Adipocyte (in vitro differentiated cells): Measurements from ENCODE around the gene COL25A1.

Source experiments
- DNase-seq: peaks from one replicate; pipeline ENCODE4 v3.0.0-alpha.2; 2015; ENCODE audit warnings: low read depth
- H3K27me3 ChIP-seq: replicated peaks from 2 replicates; pipeline ENCODE4 v1.7.0; 2013; ENCODE audit warnings: mild to moderate bottlenecking, low read length, moderate library complexity; ENCODE audit not compliant: control insufficient read depth, insufficient read depth
- H3K36me3 ChIP-seq: 2 replicates; pipeline ENCODE4 v1.7.0; 2013; ENCODE audit warnings: low read length, mild to moderate bottlenecking, moderate library complexity; ENCODE audit not compliant: control insufficient read depth, insufficient read depth, severe bottlenecking
- H3K4me1 ChIP-seq: 2 replicates; pipeline ENCODE4 v1.7.0; 2013; ENCODE audit warnings: mild to moderate bottlenecking, low read length, moderate library complexity; ENCODE audit not compliant: control insufficient read depth, insufficient read depth
- H3K4me3 ChIP-seq: 2 replicates; pipeline ENCODE4 v1.7.0; 2013; ENCODE audit warnings: mild to moderate bottlenecking, low read length, moderate library complexity
- H3K9ac ChIP-seq: 2 replicates; pipeline ENCODE4 v1.7.0; 2013; ENCODE audit warnings: mild to moderate bottlenecking, low read length, moderate library complexity
- H3K9me3 ChIP-seq: 2 replicates; pipeline ENCODE4 v1.7.0; 2013; ENCODE audit warnings: mild to moderate bottlenecking, low read length, moderate library complexity; ENCODE audit not compliant: control insufficient read depth

Gene COL25A1

GRCh38 chr4:109243871-109244270 is 58.6 kb downstream of the COL25A1 start:
- H3K27me3 ChIP-seq, result no peaks in the 10 kb centered on the region
- H3K36me3 ChIP-seq, result no peaks in the 10 kb centered on the region
- H3K9ac ChIP-seq, result no peak overlapping the region
- no peaks in the 10 kb centered on the region for H3K9me3 ChIP-seq
- H3K4me3 ChIP-seq, result no peak overlapping the region
- no peaks in the 10 kb centered on the region for H3K4me1 ChIP-seq
- DNase-seq, result no peak

DNA sequence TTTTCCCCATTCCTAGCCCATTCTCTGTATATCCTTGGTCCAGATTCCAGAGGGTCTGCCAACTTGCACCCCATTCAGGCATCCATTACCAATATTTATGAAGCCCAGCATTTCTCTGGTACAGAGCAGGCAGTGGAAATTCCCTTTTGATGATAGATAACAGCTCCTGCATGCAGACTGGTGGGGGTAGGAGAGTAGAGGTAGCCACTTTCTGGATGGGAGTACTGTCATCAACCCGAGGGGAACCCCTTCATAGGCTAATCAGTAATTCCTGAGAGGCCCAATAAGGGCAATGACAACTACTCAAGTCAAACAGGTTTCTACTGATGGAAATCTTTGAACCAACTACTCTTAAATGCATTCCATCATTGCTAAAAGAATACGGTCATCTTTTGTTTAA is 63.7 kb downstream of the COL25A1 start:
- H3K9ac ChIP-seq, result no peak overlapping the region
- DNase-seq, result no peak
- no peaks in the 10 kb centered on the region for H3K4me1 ChIP-seq
- no peaks in the 10 kb centered on the region for H3K9me3 ChIP-seq
- H3K4me3 ChIP-seq, result no peak overlapping the region
- no peaks in the 10 kb centered on the region for H3K36me3 ChIP-seq
- no peaks in the 10 kb centered on the region for H3K27me3 ChIP-seq

DNA sequence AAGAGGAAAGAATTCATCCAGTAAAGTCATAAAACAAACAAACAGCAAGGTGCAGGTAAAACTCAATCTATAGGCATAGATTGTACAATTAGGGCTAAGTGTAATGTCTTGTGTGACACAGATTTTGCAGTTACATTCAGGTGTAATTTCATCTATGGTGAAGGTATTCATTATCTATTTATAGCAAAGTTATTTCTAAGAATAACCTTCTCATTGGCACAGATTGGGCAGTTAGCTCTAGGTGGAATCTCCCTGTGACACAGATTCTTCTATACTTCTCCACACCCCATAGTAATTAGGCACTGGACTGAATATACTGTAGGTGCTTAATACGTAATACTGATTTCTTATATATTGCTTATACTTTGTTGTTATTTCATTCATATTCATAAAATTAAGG is 66.8 kb downstream of the COL25A1 start:
- peaks cover 6% of the 10 kb centered on the region for H3K4me1 ChIP-seq
- H3K36me3 ChIP-seq, result no peaks in the 10 kb centered on the region
- no peak overlapping the region for H3K9ac ChIP-seq
- no peak overlapping the region for H3K4me3 ChIP-seq
- no peaks in the 10 kb centered on the region for H3K9me3 ChIP-seq
- no peak for DNase-seq
- no peaks in the 10 kb centered on the region for H3K27me3 ChIP-seq

DNA sequence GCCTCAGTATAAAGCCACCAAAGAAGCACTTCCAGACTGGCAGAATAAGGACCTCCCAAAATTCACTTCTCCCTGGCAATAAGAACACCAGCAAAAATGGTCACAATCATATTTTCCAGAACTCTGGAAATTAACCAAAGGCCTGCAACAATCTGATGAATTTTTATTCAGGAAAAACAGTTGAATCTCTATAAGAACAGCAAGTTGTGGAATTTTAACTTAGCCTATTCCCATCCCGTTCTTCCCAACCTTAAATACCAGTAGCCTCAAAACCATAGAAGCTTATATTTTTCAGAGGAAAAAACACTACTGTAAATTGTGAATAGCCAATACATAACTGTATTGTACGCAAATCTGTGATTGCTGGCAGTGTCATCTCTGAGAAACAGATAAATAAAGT is 67.9 kb downstream of the COL25A1 start:
- Histone ChIP-seq H3K9me3 (no peaks in the 10 kb centered on the region), H3K27me3 (no peaks in the 10 kb centered on the region)
- no peak for DNase-seq

DNA sequence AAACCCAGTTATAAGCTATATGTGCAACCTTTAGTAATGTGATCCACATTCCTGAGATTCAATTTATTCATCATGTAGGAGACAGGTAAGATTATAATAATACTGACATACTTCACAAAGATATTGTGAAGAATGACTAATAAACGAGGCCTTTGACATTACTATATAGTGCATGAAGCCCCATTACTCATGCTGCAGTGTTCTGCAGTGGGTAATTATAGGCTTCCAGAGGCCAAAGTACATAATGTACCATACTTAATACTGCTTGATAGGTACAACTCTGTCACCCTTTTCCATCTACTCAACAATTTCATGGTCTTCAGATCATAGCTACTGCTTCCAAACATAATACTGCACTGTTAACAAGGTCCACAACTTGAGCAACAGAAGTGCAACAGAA is 68.9 kb downstream of the COL25A1 start:
- Histone ChIP-seq H3K36me3 (no peaks in the 10 kb centered on the region), H3K9me3 (no peaks in the 10 kb centered on the region), H3K4me1 (peaks cover 6% of the 10 kb centered on the region), H3K27me3 (no peaks in the 10 kb centered on the region), H3K9ac (no peak overlapping the region), H3K4me3 (no peak overlapping the region)
- no peak for DNase-seq

More for the DNA sequence above, 67.9 kb downstream of the COL25A1 start:
- Histone ChIP-seq H3K36me3 (no peaks in the 10 kb centered on the region), H3K4me3 (no peak overlapping the region), H3K9ac (no peak overlapping the region), H3K4me1 (peaks cover 6% of the 10 kb centered on the region)

GRCh38 chr4:109232681-109233080 is 69.8 kb downstream of the COL25A1 start:
- H3K9ac ChIP-seq, result no peak overlapping the region
- H3K27me3 ChIP-seq, result no peaks in the 10 kb centered on the region
- no peaks in the 10 kb centered on the region for H3K36me3 ChIP-seq
- no peak overlapping the region for H3K4me3 ChIP-seq
- DNase-seq, result no peak
- no peaks in the 10 kb centered on the region for H3K9me3 ChIP-seq
- peaks cover 6% of the 10 kb centered on the region for H3K4me1 ChIP-seq

DNA sequence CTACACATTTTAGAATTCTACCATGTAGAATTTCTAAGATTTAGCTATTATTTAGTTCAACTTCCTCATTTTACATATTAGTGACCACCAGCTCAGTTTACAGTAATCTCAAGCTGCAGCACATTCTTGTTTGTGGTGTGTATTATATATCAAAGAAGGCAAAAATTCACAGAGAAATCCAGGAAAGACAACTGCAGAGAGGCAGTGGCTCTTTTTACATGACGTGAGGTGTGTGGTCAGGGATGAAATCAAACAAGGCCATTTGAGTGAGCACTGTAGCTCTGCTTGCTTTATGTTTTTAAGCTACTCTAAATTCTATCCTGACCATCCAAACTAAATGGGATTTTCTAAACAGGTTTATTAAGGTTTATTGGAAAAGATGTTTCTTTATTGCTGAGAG is 71.1 kb downstream of the COL25A1 start:
- no peak for DNase-seq

DNA sequence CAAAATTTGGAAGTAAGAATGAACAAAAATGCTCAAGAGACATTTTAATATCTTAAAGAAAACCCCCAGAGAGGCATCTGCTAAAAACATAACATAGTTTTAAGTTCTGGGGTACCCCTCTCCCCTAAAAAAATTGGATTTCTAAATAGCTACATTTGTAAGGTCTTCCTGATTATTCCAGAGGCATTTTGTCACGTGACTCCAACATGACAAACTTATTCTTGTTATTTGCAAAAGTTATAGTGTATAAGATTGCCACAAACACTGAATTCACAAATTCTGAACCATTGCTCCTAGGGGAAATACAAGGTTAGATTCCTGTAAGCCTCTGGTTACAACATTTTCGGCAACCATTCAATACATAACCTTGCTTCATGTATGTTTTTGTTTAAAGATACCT is 73.4 kb downstream of the COL25A1 start:
- Histone ChIP-seq H3K27me3 (no peaks in the 10 kb centered on the region), H3K36me3 (no peaks in the 10 kb centered on the region), H3K4me1 (peaks cover 6% of the 10 kb centered on the region), H3K9me3 (no peaks in the 10 kb centered on the region), H3K9ac (no peak overlapping the region), H3K4me3 (no peak overlapping the region)
- DNase-seq, result no peak

More for the DNA sequence above, 71.1 kb downstream of the COL25A1 start:
- H3K4me1 ChIP-seq, result peaks cover 6% of the 10 kb centered on the region
- H3K36me3 ChIP-seq, result no peaks in the 10 kb centered on the region
- H3K27me3 ChIP-seq, result no peaks in the 10 kb centered on the region
- H3K4me3 ChIP-seq, result no peak overlapping the region
- H3K9me3 ChIP-seq, result no peaks in the 10 kb centered on the region
- no peak overlapping the region for H3K9ac ChIP-seq

DNA sequence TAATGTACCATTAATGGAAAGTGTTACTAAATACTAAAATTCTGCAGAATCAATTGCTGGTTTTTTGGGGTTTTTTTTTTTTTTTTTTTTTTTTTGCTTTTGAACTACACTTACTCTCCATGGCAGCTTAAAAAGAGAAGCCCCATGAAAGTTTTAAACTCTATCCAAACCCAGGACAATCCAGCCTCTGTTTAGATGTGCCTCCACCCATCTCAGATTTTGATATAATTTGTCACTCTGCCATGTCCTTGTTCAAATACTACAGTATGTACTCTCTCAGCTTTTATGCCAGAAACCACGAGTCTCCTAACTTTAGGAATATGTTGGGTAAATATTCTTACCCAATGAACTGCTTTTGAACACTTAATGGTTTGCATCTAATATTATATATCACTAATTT is 84.2 kb downstream of the COL25A1 start:
- peaks cover 13% of the 10 kb centered on the region for H3K4me1 ChIP-seq
- H3K9me3 ChIP-seq, result no peaks in the 10 kb centered on the region

GRCh38 chr4:109216085-109216696 is 86.3 kb downstream of the COL25A1 start:
- H3K27me3 ChIP-seq, result no peaks in the 10 kb centered on the region

More for the DNA sequence above, 84.2 kb downstream of the COL25A1 start:
- Histone ChIP-seq H3K4me3 (no peak overlapping the region), H3K27me3 (no peaks in the 10 kb centered on the region), H3K36me3 (no peaks in the 10 kb centered on the region), H3K9ac (no peak overlapping the region)
- DNase-seq, result no peak

DNA sequence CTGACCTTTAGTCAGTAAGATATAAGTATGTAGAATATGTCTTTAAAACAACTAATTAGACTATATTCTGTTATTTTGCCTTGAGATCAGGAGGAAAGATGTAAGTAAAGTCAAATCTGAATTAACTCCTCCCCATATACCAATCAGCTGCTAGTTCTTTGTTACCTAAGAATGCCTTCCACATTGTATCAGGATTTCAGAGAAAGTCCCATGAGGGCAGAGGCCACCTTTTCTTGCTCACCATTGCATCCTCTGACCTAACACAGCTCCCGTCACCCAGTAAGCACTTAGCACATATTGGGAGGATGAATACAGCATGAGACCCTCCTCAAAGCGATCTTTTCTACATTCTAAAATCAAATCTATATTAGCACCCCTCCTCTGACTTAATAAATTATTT is 87.0 kb downstream of the COL25A1 start:
- H3K36me3 ChIP-seq, result no peaks in the 10 kb centered on the region
- H3K4me1 ChIP-seq, result peaks cover 13% of the 10 kb centered on the region
- no peaks in the 10 kb centered on the region for H3K9me3 ChIP-seq
- no peak overlapping the region for H3K4me3 ChIP-seq
- no peak overlapping the region for H3K9ac ChIP-seq
- DNase-seq, result no peak
- no peaks in the 10 kb centered on the region for H3K27me3 ChIP-seq

More at GRCh38 chr4:109216085-109216696, 86.3 kb downstream of the COL25A1 start:
- no peak overlapping the region for H3K4me3 ChIP-seq
- H3K9me3 ChIP-seq, result no peaks in the 10 kb centered on the region
- peaks cover 13% of the 10 kb centered on the region for H3K4me1 ChIP-seq
- DNase-seq, result no peak
- no peak overlapping the region for H3K9ac ChIP-seq
- no peaks in the 10 kb centered on the region for H3K36me3 ChIP-seq
